Fibroblast of villous mesenchyme (primary cell): ENCODE results near the gene EVA1A. TPM values are rescaled to one million over a fixed set of nuclear protein-coding genes. Genes with fewer than 3 reads are reported as not detected.

Source experiments
- DNase-seq: peaks from one replicate; pipeline ENCODE4 v3.0.0-alpha.2; 2010; ENCODE audit warnings: low read depth
- H3K4me3 ChIP-seq: 2 replicates; pipeline ENCODE4 v1.5.1; 2011; ENCODE audit warnings: low read depth, mild to moderate bottlenecking, low read length
- CTCF ChIP-seq: IDR thresholded peaks from 2 replicates; pipeline ENCODE4 v1.5.1; 2012; ENCODE audit warnings: low read depth, mild to moderate bottlenecking, low read length; ENCODE audit not compliant: insufficient read depth
- total RNA-seq: library from RNA; depleted of rRNA; stranded (reverse); fragments of >200 nt; gene quantifications from 2 replicates; pipeline ENCODE4 v1.2.3, GENCODE V29; 2012

EVA1A gene
- total RNA-seq, 1 donor = 44.9 TPM

- DNase-seq = no peak
- no peak overlapping the region for H3K4me3 ChIP-seq
- no peak for TF ChIP-seq CTCF
These were observed 45.0 kb downstream of the EVA1A start for GRCh38 chr2:75515584-75516368.

GRCh38 chr2:75513616-75514170 is 47.0 kb downstream of the EVA1A start:
- no peak for TF ChIP-seq CTCF
- H3K4me3 ChIP-seq = no peak overlapping the region
- DNase-seq = peak; percentile 31

- no peak overlapping the region for H3K4me3 ChIP-seq
- no peak for TF ChIP-seq CTCF
- no peak for DNase-seq
These were observed 48.1 kb downstream of the EVA1A start for GRCh38 chr2:75512455-75513212.

- DNase-seq = no peak
- no peak for TF ChIP-seq CTCF
- H3K4me3 ChIP-seq = no peak overlapping the region
These were observed 54.5 kb downstream of the EVA1A start for GRCh38 chr2:75506101-75506697.

GRCh38 chr2:75505012-75505411 is 55.7 kb downstream of the EVA1A start:
- DNase-seq = no peak
- TF ChIP-seq CTCF = no peak
- no peak overlapping the region for H3K4me3 ChIP-seq

DNA sequence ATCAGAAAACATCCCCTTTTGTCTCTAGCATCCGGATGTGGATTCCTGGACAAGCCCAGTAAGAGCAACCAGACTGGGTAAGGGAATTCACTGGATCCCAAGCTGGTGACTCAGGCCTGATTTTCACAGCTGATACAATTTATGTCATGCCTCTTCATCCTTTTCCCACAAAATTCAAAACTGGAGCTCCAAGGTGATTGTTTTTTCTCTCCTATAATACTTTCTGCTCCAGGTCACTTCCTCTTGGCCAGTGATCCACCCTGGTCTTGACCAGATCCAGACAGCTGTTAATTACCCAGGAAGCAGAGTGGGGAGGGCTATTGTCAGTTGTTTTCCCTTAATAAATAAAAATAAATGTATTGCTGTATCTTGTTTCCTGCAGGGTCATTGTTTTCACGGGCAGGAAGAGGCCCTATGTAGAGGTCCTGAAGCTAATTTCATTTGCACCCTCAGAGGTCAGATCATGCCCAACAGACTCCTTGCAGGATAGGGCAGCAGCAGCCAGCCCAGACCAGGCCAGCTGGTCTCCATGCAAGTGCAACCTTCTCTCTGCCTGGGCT is 57.6 kb downstream of the EVA1A start:
- TF ChIP-seq CTCF = no peak
- H3K4me3 ChIP-seq = no peak overlapping the region
- DNase-seq = peak; percentile 56
